IgD-negative memory B cell (primary cell): ENCODE results near the gene PLA2G10. TPM values are rescaled to one million over a fixed set of nuclear protein-coding genes. Genes with fewer than 3 reads are reported as not detected.
"Not testable (repeated sequence)": the region's sequence is repeated elsewhere in the genome, so short reads cannot be mapped to it uniquely, and the experiment has no call there.

Experiments
- H3K27ac Mint-ChIP-seq, 3 donors: one replicate each; pipeline ENCODE4 v1.8.0; 2020 to 2022; ENCODE audit warnings: mild to moderate bottlenecking in 3 of 3, mixed read lengths in 3 of 3, moderate library complexity in 1 of 3
- H3K27me3 Mint-ChIP-seq: one replicate; pipeline ENCODE4 v1.8.0; 2021; ENCODE audit warnings: mixed read lengths
- H3K36me3 Mint-ChIP-seq: one replicate; pipeline ENCODE4 v1.8.0; 2020; ENCODE audit warnings: mild to moderate bottlenecking, mixed read lengths
- H3K4me1 Mint-ChIP-seq, 3 donors: one replicate each; pipeline ENCODE4 v1.8.0; 2020 to 2022; ENCODE audit warnings: mixed read lengths in 3 of 3, mild to moderate bottlenecking in 1 of 3
- H3K4me3 Mint-ChIP-seq, 4 donors: one replicate each; pipeline ENCODE4 v1.8.0; 2020 to 2022; ENCODE audit warnings: mild to moderate bottlenecking in 4 of 4, mixed read lengths in 4 of 4, moderate library complexity in 3 of 4
- H3K9me3 Mint-ChIP-seq, 3 donors: one replicate each; pipeline ENCODE4 v1.8.0; 2020 to 2021; ENCODE audit warnings: mixed read lengths in 3 of 3, mild to moderate bottlenecking in 1 of 3
- polyA plus RNA-seq: library from polyadenylated mRNA; unstranded; fragments of 300-500 nt; fragmentation: Illumina TruSeq; gene quantifications from one replicate; pipeline ENCODE4 v1.2.3, GENCODE V29; 2021

PLA2G10 gene, protein sequence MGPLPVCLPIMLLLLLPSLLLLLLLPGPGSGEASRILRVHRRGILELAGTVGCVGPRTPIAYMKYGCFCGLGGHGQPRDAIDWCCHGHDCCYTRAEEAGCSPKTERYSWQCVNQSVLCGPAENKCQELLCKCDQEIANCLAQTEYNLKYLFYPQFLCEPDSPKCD
- polyA plus RNA-seq: 0.24 TPM

DNA sequence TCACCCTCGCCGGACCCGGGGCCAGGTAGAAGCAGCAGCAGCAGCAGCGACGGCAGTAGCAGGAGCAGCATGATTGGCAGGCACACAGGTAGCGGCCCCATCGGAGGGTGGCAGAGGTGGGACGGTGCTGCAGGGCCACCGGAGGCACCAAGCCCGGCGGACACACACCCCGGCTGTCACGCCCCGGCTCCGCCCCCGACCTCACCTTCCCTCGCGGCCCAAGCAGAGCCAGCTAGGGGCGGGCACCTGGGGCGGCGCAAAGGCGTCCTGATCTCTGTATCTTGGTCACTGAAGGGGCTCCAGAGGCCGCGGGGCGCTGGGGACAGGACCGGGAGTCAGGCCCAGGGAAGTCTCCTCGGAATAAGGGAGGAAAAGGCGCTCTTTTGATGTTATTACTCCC, at the start of gene PLA2G10:
PLA2G10 (minus strand) TSS at position 180 of the 400 bp plus-strand sequence; CDS start at position 101, 79 bp downstream.
- H3K36me3 Mint-ChIP-seq, H3K27me3 Mint-ChIP-seq, H3K4me3 Mint-ChIP-seq, H3K4me1 Mint-ChIP-seq, H3K27ac Mint-ChIP-seq, H3K9me3 Mint-ChIP-seq: not testable (repeated sequence)

DNA sequence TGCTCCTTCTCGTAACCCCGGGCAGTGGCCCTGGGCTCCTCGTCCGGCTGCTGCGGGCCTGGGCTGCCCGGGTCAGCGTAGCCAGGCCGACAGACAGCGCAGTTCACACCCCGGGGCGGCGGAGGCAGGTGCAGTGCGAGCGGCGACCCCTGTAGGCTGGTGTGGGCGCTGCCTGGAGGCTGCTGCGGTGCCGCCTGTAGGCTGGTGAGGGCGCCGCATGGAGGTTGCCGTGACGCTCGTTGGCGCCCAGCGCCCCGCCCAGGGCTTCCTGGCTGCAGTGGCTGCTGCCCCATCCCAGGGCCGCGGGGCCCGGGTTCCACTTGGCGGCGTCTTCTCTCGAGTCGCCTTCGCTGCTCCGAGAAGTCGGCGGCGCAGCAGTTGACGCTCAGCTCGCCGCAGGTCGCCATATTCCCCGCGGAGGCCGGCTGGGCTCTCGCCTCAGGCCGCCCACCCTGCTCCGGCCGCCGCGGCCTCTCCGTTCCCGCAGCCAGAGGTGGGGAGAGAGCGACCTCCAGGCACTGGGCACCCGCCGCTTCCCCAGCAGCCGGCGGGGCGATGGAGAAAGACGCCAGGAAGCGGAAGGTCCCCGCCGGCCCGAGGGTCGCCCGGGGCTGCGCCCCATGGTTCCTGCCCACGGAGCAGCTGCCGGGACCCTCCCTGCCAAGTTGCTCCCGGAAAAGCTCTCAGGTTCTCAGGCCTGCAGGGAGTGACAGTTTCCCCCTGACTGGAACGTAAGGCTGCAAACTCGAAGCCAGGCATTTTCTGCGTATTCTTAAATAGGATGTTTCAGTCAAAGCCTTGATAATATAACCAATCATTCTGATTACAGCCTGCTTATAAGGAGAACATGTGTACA, 48.4 kb upstream of the PLA2G10 start, which contains the start of gene NPIPA2:
NPIPA2 (plus strand) TSS at position 261 of the 856 bp plus-strand sequence. CDS start 5,533 bp downstream, outside the sequence.
- H3K9me3 Mint-ChIP-seq, H3K4me1 Mint-ChIP-seq, H3K36me3 Mint-ChIP-seq, H3K27me3 Mint-ChIP-seq, H3K27ac Mint-ChIP-seq, H3K4me3 Mint-ChIP-seq: not testable (repeated sequence)

DNA sequence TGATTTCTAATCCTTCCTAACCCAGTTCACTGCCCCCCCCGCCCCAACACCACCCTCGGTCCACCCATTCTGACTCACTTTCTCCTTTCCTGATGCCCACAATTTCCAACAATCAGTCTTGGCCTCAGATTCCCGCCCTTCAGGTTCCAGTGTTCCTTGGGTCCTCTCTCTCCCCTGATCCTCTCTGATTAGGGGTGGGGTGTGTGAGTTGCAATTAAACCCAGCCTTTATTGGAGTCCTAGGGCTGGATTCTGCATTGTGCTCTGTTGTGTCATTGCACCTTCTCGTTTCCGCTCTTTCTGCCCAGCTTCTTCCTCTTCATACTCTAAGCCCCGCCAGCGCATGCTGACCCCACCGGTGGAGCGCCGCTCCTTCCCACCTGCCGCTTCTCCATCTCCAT, 47.7 kb upstream of the PLA2G10 start:
- H3K4me3 Mint-ChIP-seq, H3K4me1 Mint-ChIP-seq, H3K36me3 Mint-ChIP-seq, H3K9me3 Mint-ChIP-seq, H3K27ac Mint-ChIP-seq, H3K27me3 Mint-ChIP-seq: not testable (repeated sequence)

DNA sequence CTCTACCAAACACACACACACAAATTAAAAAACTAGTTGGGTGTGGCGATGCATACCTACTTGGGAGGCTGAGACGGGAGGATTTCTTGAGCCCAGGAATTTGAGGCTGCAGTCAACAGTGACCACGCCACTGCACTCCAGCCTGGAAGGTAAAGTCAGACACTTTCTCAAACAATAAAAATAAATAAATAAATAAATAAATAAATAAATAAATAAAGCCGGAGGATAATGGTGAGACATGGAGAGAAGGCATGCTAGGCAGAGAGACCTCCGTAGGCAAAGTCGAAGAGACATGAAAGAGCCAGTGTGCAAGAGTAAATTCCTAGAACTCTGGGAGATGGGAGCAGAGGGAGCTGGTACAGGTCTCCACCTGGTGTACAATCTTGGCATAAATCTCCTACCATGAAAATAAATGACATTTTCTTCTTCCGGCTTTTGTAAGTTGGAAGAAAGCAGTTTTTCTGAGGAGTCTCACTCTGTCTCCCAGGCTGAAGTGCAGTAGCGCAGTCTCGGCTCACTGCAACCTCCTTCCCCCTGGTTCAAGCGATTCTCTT, 46.8 kb upstream of the PLA2G10 start:
- not testable (repeated sequence) for H3K27ac Mint-ChIP-seq, H3K4me3 Mint-ChIP-seq, H3K4me1 Mint-ChIP-seq, H3K27me3 Mint-ChIP-seq, H3K36me3 Mint-ChIP-seq, H3K9me3 Mint-ChIP-seq

DNA sequence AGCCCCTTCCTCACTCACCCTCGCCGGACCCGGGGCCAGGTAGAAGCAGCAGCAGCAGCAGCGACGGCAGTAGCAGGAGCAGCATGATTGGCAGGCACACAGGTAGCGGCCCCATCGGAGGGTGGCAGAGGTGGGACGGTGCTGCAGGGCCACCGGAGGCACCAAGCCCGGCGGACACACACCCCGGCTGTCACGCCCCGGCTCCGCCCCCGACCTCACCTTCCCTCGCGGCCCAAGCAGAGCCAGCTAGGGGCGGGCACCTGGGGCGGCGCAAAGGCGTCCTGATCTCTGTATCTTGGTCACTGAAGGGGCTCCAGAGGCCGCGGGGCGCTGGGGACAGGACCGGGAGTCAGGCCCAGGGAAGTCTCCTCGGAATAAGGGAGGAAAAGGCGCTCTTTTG, 39.1 kb upstream of the PLA2G10 start:
- H3K9me3 Mint-ChIP-seq, H3K27ac Mint-ChIP-seq, H3K27me3 Mint-ChIP-seq, H3K36me3 Mint-ChIP-seq, H3K4me3 Mint-ChIP-seq, H3K4me1 Mint-ChIP-seq: not testable (repeated sequence)

DNA sequence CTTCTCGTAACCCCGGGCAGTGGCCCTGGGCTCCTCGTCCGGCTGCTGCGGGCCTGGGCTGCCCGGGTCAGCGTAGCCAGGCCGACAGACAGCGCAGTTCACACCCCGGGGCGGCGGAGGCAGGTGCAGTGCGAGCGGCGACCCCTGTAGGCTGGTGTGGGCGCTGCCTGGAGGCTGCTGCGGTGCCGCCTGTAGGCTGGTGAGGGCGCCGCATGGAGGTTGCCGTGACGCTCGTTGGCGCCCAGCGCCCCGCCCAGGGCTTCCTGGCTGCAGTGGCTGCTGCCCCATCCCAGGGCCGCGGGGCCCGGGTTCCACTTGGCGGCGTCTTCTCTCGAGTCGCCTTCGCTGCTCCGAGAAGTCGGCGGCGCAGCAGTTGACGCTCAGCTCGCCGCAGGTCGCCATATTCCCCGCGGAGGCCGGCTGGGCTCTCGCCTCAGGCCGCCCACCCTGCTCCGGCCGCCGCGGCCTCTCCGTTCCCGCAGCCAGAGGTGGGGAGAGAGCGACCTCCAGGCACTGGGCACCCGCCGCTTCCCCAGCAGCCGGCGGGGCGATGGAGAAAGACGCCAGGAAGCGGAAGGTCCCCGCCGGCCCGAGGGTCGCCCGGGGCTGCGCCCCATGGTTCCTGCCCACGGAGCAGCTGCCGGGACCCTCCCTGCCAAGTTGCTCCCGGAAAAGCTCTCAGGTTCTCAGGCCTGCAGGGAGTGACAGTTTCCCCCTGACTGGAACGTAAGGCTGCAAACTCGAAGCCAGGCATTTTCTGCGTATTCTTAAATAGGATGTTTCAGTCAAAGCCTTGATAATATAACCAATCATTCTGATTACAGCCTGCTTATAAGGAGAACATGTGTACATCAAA, 9.3 kb upstream of the PLA2G10 start, which contains the start of gene NPIPA3:
NPIPA3 (plus strand) TSS at position 256 of the 856 bp plus-strand sequence. CDS start 5,533 bp downstream, outside the sequence.
- H3K4me3 Mint-ChIP-seq, H3K36me3 Mint-ChIP-seq, H3K4me1 Mint-ChIP-seq, H3K9me3 Mint-ChIP-seq, H3K27me3 Mint-ChIP-seq, H3K27ac Mint-ChIP-seq: not testable (repeated sequence)

DNA sequence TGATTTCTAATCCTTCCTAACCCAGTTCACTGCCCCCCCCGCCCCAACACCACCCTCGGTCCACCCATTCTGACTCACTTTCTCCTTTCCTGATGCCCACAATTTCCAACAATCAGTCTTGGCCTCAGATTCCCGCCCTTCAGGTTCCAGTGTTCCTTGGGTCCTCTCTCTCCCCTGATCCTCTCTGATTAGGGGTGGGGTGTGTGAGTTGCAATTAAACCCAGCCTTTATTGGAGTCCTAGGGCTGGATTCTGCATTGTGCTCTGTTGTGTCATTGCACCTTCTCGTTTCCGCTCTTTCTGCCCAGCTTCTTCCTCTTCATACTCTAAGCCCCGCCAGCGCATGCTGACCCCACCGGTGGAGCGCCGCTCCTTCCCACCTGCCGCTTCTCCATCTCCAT, 8.6 kb upstream of the PLA2G10 start:
- not testable (repeated sequence) for H3K4me3 Mint-ChIP-seq, H3K36me3 Mint-ChIP-seq, H3K27me3 Mint-ChIP-seq, H3K9me3 Mint-ChIP-seq, H3K4me1 Mint-ChIP-seq, H3K27ac Mint-ChIP-seq

DNA sequence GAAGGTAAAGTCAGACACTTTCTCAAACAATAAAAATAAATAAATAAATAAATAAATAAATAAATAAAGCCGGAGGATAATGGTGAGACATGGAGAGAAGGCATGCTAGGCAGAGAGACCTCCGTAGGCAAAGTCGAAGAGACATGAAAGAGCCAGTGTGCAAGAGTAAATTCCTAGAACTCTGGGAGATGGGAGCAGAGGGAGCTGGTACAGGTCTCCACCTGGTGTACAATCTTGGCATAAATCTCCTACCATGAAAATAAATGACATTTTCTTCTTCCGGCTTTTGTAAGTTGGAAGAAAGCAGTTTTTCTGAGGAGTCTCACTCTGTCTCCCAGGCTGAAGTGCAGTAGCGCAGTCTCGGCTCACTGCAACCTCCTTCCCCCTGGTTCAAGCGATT, 7.8 kb upstream of the PLA2G10 start:
- not testable (repeated sequence) for H3K27ac Mint-ChIP-seq, H3K27me3 Mint-ChIP-seq, H3K36me3 Mint-ChIP-seq, H3K4me1 Mint-ChIP-seq, H3K9me3 Mint-ChIP-seq, H3K4me3 Mint-ChIP-seq

DNA sequence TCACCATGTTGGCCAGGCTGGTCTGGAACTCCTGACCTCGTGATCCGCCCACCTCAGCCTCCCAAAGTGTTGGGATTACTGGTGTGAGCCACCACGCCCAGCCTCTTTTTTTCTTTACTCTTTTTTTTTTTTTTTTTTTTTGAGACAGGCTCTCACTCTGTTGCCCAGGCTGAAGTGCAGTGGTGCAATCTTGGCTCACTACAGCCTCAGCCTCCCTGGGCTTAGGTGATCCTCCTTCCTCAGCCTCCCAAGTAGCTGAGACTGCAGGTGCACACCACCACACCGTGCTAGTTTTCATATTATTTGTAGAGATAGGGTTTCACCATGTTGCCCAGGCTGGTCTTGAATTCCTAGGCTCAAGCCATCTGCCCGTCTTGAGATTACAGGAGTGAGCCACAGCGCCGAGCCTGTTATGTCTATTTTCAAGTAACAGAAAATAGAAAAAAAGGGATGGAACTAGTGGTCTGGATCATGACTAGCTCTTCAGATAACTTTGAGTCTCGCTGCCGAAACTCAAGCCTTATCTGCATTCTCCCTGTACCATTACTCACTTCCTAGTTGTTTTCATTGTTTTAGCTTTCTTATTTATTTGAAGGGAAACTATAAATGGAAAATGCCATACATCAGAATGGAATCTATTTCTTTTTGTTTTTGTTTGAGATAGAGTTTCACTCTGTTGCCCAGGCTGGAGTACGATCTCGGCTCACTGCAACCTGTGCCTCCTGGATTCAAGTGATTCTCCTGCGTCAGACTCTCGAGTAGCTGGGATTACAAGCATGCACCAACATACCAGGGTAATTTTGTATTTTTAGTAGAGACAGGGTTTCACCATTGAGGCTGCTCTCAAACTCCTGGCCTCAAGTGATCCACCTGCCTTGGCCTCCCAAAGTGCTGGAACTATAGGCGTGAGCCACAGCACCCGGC, 8.0 kb downstream of the PLA2G10 start:
- not testable (repeated sequence) for H3K27ac Mint-ChIP-seq, H3K4me1 Mint-ChIP-seq, H3K9me3 Mint-ChIP-seq

DNA sequence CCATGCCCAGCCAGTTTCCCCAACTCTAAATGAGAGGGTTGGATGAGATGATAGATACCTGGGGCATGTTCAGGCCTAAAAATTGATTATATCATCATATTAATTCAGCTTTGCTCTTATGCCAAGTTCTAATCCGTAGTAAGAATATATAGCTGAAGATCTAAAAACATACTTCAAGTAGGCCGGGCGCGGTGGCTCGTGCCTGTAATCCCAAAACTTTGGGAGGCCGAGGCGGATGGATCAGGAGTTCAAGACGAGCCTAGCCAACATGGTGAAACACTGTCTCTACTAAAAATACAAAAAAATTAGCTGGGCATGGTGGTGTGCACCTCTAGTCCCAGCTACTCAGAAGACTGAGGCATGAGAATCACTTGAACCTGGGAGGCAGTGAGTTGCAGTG, 12.0 kb downstream of the PLA2G10 start:
- peaks cover 3% of the 10 kb centered on the region for H3K36me3 Mint-ChIP-seq
- no peak overlapping the region for H3K27ac Mint-ChIP-seq
- no peaks in the 10 kb centered on the region for H3K27me3 Mint-ChIP-seq
- H3K4me3 Mint-ChIP-seq: no peak overlapping the region
- H3K4me1 Mint-ChIP-seq: peaks cover 0 to 6% (median 0%) of the 10 kb centered on the region in 3 donors
- H3K9me3 Mint-ChIP-seq: no peaks in the 10 kb centered on the region

More for the DNA sequence above, 8.0 kb downstream of the PLA2G10 start:
- H3K27me3 Mint-ChIP-seq, H3K36me3 Mint-ChIP-seq, H3K4me3 Mint-ChIP-seq: not testable (repeated sequence)

DNA sequence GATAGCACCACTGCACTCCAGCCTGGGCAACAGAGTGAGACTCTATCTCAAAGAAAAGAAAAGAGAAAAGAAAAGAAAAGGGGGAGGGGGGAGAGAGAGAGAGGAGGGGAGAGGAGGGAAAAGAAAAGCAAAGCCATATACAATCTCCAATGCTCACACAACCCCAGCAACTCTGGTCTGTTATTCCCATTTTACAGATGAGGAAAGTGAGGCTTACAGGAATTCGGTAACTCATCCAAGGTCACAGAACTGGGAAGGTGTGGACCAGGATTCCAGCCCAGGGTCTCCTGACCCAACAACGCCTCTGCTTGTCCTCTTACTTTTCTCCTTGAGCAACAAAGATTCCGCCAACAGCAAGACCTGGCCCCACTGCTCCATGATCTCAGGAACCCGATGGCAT, 13.0 kb downstream of the PLA2G10 start:
- H3K9me3 Mint-ChIP-seq: no peaks in the 10 kb centered on the region
- H3K27ac Mint-ChIP-seq: no peak overlapping the region
- H3K4me3 Mint-ChIP-seq: peak overlapping the region in 1 of 4 donors; percentile 72
- peaks cover 0 to 6% (median 0%) of the 10 kb centered on the region in 3 donors for H3K4me1 Mint-ChIP-seq
- peaks cover under 1% of the 10 kb centered on the region for H3K27me3 Mint-ChIP-seq
- peaks cover 3% of the 10 kb centered on the region for H3K36me3 Mint-ChIP-seq

DNA sequence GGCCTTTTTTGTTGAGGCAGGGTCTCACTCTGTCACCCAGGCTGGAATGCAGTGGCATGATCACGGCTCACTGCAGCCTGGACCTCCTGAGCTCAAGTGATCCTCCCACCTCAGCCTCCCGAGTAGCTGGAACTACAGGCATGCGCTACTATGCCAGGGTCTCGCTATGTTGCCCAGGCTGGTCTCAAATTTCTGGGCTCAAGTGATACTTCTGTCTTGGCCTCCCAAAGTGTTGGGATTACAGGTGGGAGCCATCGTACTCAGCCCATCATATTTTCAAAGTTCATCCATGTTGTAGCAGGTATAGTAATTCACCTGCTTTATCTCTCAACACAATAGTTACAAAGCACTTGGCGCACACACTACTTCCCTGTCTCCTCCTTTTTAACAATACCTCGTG, 13.7 kb downstream of the PLA2G10 start:
- not testable (repeated sequence) for H3K4me3 Mint-ChIP-seq, H3K27ac Mint-ChIP-seq, H3K36me3 Mint-ChIP-seq, H3K9me3 Mint-ChIP-seq, H3K4me1 Mint-ChIP-seq, H3K27me3 Mint-ChIP-seq

DNA sequence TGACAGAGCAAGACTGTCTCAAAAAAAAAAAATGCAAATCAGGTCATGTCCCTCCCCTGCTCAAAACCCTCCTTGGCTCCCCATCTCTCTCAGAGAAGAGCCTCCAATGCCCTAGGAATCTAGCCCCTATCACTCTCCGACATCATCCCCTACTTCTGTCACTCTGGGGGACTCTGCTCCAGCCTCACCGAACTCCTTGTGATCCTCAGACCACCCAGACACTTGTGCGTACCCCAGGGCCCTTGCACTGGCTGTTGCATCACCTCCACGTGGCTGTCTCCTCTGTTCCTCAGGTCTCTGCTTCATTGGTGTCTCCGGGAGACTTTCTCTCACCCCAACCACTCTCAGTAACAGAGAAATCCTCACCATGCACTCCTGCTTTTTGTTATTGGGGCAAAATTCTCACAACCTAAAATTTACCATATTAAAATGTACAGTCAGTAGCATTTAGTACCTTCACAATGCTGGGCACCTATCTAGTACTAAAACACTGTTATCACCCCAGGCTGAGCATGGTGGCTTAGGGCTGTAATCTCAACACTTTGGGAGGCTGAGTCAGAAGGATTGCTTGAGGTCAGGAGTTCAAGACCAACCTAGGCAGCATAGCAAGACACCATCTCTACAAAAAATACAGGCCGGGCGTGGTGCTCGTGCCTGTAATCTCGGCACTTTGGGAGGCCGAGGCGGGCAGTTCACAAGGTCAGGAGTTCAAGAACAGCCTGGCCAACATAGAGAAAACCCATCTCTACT, 15.2 kb downstream of the PLA2G10 start:
- no peak overlapping the region for H3K4me3 Mint-ChIP-seq
- peaks cover 0 to 6% (median 0%) of the 10 kb centered on the region in 3 donors for H3K4me1 Mint-ChIP-seq
- no peak overlapping the region for H3K27ac Mint-ChIP-seq
- H3K36me3 Mint-ChIP-seq: peaks cover 3% of the 10 kb centered on the region
- peaks cover 2% of the 10 kb centered on the region for H3K27me3 Mint-ChIP-seq
- no peaks in the 10 kb centered on the region for H3K9me3 Mint-ChIP-seq

DNA sequence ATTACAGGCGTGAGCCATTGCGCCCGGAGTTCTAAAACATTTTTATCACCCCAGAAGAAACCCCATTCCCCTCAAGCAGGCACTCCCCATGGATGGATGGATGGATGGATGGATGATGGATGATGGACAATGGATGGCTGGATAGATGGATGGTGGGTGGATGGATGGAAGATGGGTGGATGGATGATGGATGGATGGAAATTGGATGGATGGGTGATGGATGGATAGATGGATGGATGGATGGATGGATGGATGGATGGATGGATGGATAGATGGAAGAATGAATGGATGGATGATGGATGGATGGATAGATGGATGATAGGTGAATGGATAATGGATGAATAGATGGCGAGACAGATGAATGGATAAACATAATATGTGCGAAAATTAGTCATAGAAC, 16.5 kb downstream of the PLA2G10 start:
- H3K4me1 Mint-ChIP-seq: peaks cover under 1 to 12% (median 1%) of the 10 kb centered on the region in 3 donors
- H3K9me3 Mint-ChIP-seq: no peaks in the 10 kb centered on the region
- H3K27me3 Mint-ChIP-seq: peaks cover 2% of the 10 kb centered on the region
- no peak overlapping the region for H3K4me3 Mint-ChIP-seq
- H3K27ac Mint-ChIP-seq: no peak overlapping the region
- peaks cover 6% of the 10 kb centered on the region for H3K36me3 Mint-ChIP-seq
